HEK293 (cell line): Measurements from ENCODE around the gene NOS1AP.

Experiments
- CTCF ChIA-PET: fragments of 350-600 bp; formaldehyde crosslinking; extraction: SDS; loops from one replicate; lab custom pipeline; 2021; ENCODE audit warnings: antibody characterized with exemption; lab: Yijun Ruan, JAX
- POLR2A ChIA-PET: fragments of 300-600 bp; formaldehyde crosslinking; extraction: SDS; loops from one replicate; lab custom pipeline; 2020; ENCODE audit warnings: antibody characterized with exemption, inconsistent platforms; lab: Yijun Ruan, JAX
- H3K27ac ChIP-seq: fragments of 200-500 bp; sonication (Bioruptor generic); 2 replicates; pipeline ENCODE4 v1.5.1; 2014; ENCODE audit warnings: low read depth, low read length, control low read depth, inconsistent platforms; ENCODE audit errors: extremely low read depth
- H3K36me3 ChIP-seq, 2 experiments: fragments of 200-500 bp in 1 of 2; sonication (Bioruptor generic) in 1 of 2; 1 replicate in 1 of 2; 2 replicates in 1 of 2; pipeline ENCODE4 v1.5.1; 2014 to 2017; ENCODE audit warnings: inconsistent platforms in 2 of 2, low read length in 2 of 2; ENCODE audit not compliant: control insufficient read depth in 2 of 2, insufficient read depth in 1 of 2
- H3K4me1 ChIP-seq: fragments of 200-500 bp; sonication (Bioruptor generic); 2 replicates; pipeline ENCODE4 v1.5.1; 2014; ENCODE audit warnings: mild to moderate bottlenecking, low read length, inconsistent platforms; ENCODE audit not compliant: control insufficient read depth, insufficient read depth
- H3K4me3 ChIP-seq: 2 replicates; pipeline ENCODE4 v1.5.1; 2011; ENCODE audit warnings: low read depth, mild to moderate bottlenecking, control low read depth, low read length, moderate library complexity
- H3K9me3 ChIP-seq: fragments of 200-500 bp; sonication (Bioruptor generic); 2 replicates; pipeline ENCODE4 v1.5.1; 2014; ENCODE audit warnings: low read depth, low read length, inconsistent platforms; ENCODE audit not compliant: control insufficient read depth, insufficient read depth
- EGR2 ChIP-seq: fragments of 450-650 bp; formaldehyde crosslinking; IDR thresholded peaks from 2 replicates; pipeline ENCODE4 v1.5.1; 2016; ENCODE audit warnings: low read depth, missing biosample characterization, missing genetic modification characterization
- KLF16 ChIP-seq: fragments of 450-650 bp; formaldehyde crosslinking; IDR thresholded peaks from 2 replicates; pipeline ENCODE4 v1.5.1; 2017; ENCODE audit warnings: missing biosample characterization, missing genetic modification characterization
- PRDM1 ChIP-seq: fragments of 450-650 bp; formaldehyde crosslinking; IDR thresholded peaks from 2 replicates; pipeline ENCODE4; 2016; ENCODE audit warnings: missing biosample characterization, missing genetic modification characterization
- REPIN1 ChIP-seq: fragments of 450-650 bp; formaldehyde crosslinking; IDR thresholded peaks from 2 replicates; pipeline ENCODE4 v1.5.1; 2017; ENCODE audit warnings: missing biosample characterization, missing genetic modification characterization, low read depth
- SCRT2 ChIP-seq: fragments of 450-650 bp; formaldehyde crosslinking; IDR thresholded peaks from 2 replicates; pipeline ENCODE4 v1.5.1; 2016; ENCODE audit warnings: missing biosample characterization, missing genetic modification characterization
- ZBTB21 ChIP-seq: fragments of 450-650 bp; formaldehyde crosslinking; IDR thresholded peaks from 2 replicates; pipeline ENCODE4 v1.5.1; 2017; ENCODE audit warnings: missing biosample characterization, missing genetic modification characterization
- ZNF341 ChIP-seq: fragments of 450-650 bp; formaldehyde crosslinking; IDR thresholded peaks from 2 replicates; pipeline ENCODE4; 2016; ENCODE audit warnings: low read depth, missing biosample characterization, missing genetic modification characterization
- ZNF366 ChIP-seq: fragments of 450-650 bp; formaldehyde crosslinking; conservative IDR thresholded peaks from 2 replicates; pipeline ENCODE4 v1.5.1; 2016; ENCODE audit warnings: missing biosample characterization, missing genetic modification characterization
- ZNF501 ChIP-seq: fragments of 450-650 bp; formaldehyde crosslinking; IDR thresholded peaks from 2 replicates; pipeline ENCODE4 v1.5.1; 2016; ENCODE audit warnings: missing biosample characterization, missing genetic modification characterization
- ZNF530 ChIP-seq: fragments of 450-650 bp; formaldehyde crosslinking; IDR thresholded peaks from 2 replicates; pipeline ENCODE4 v1.5.1; 2016; ENCODE audit warnings: low read depth, missing biosample characterization, missing genetic modification characterization
- ZNF549 ChIP-seq: fragments of 450-650 bp; IDR thresholded peaks from 2 replicates; pipeline ENCODE4 v1.5.1; 2018; ENCODE audit warnings: missing biosample characterization, missing genetic modification characterization, mild to moderate bottlenecking, inconsistent platforms, moderate library complexity
- ZNF560 ChIP-seq: fragments of 450-650 bp; formaldehyde crosslinking; IDR thresholded peaks from 2 replicates; pipeline ENCODE4 v1.5.1; 2017; ENCODE audit warnings: missing biosample characterization, missing genetic modification characterization, borderline replicate concordance
- ZNF677 ChIP-seq: fragments of 450-650 bp; IDR thresholded peaks from 2 replicates; pipeline ENCODE4 v1.5.0; 2018; ENCODE audit warnings: missing biosample characterization, mild to moderate bottlenecking, missing genetic modification characterization, moderate library complexity
- ZSCAN16 ChIP-seq: fragments of 450-650 bp; formaldehyde crosslinking; IDR thresholded peaks from 2 replicates; pipeline ENCODE4 v1.5.1; 2016; ENCODE audit warnings: missing biosample characterization, missing genetic modification characterization
- TF ChIP-seq, protein P1 (sequence below): fragments of 450-650 bp; formaldehyde crosslinking; IDR thresholded peaks from 2 replicates; pipeline ENCODE4 v1.5.1; 2016; ENCODE audit warnings: missing biosample characterization, missing genetic modification characterization
- TF ChIP-seq, protein P2 (sequence below): fragments of 450-650 bp; formaldehyde crosslinking; IDR thresholded peaks from 2 replicates; pipeline ENCODE4 v1.5.1; 2016; ENCODE audit warnings: missing biosample characterization, missing genetic modification characterization, low read depth

The NOS1AP gene

DNA sequence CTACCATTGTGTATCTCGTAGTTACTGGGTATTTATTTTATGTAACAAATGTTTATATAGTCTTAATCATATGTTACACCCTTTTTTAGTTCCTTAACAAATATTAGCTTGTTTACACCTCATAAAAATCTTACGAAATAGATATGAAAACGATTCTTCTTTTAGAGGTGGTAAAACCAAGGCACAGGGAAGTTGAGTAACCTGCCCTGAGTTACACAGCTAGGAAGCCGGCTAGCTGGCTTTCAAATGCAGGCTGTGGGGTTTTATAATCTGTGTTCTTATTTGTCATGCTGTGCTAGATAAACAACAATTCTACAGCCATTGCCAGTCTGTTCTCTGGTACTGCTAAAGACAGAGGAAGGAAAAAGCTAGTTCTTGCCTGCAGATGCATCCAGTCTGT is 109.6 kb downstream of the NOS1AP start (continued):
- TF ChIP-seq, protein P1, sequence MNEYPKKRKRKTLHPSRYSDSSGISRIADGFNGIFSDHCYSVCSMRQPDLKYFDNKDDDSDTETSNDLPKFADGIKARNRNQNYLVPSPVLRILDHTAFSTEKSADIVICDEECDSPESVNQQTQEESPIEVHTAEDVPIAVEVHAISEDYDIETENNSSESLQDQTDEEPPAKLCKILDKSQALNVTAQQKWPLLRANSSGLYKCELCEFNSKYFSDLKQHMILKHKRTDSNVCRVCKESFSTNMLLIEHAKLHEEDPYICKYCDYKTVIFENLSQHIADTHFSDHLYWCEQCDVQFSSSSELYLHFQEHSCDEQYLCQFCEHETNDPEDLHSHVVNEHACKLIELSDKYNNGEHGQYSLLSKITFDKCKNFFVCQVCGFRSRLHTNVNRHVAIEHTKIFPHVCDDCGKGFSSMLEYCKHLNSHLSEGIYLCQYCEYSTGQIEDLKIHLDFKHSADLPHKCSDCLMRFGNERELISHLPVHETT (tag by site-specific recombination) = no peak
- TF ChIP-seq ZNF501 (tag by site-specific recombination) = no peak

DNA sequence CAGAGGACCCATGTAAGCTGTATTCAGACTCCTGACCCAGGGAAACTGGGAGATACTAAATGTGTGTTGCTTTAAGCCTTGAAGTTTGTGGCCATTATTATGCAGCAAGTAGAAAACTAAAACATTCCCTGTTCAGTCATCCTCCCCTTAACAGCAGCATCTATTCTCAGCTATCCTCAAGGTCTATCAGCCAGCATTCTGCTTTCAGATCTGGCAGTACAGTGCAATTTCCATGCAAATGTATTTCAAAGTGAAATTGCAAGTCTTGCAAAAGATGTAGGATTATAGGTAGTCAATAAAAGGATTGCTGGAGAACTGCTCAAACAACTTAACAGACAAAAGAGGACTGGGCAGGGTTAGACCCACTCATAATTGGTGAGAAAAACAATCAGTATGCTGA is 111.3 kb downstream of the NOS1AP start:
- ChIA-PET POLR2A (no interaction called here), CTCF (interaction anchor here (0.5 kb wide), 2 partner anchors 170 to 669 kb away, joined by 3 read pairs; no protein-coding TSS in a partner anchor)
- H3K4me1 ChIP-seq = peaks cover 9% of the 10 kb centered on the region; the same call in 1 of the 2 replicates
- no peaks in the 10 kb centered on the region for H3K9me3 ChIP-seq
- H3K27ac ChIP-seq = no peak overlapping the region
- TF ChIP-seq, protein P2, sequence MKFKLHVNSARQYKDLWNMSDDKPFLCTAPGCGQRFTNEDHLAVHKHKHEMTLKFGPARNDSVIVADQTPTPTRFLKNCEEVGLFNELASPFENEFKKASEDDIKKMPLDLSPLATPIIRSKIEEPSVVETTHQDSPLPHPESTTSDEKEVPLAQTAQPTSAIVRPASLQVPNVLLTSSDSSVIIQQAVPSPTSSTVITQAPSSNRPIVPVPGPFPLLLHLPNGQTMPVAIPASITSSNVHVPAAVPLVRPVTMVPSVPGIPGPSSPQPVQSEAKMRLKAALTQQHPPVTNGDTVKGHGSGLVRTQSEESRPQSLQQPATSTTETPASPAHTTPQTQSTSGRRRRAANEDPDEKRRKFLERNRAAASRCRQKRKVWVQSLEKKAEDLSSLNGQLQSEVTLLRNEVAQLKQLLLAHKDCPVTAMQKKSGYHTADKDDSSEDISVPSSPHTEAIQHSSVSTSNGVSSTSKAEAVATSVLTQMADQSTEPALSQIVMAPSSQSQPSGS = no peak
- TF ChIP-seq PRDM1 (tag by site-specific recombination) = no peak
- no peak for TF ChIP-seq ZBTB21
- no peak for TF ChIP-seq ZNF560 (tag by site-specific recombination)
- no peak for TF ChIP-seq REPIN1 (tag by site-specific recombination)
- no peak for TF ChIP-seq ZNF549 (tag by site-specific recombination)
- no peaks in the 10 kb centered on the region for H3K36me3 ChIP-seq
- no peak overlapping the region for H3K4me3 ChIP-seq

DNA sequence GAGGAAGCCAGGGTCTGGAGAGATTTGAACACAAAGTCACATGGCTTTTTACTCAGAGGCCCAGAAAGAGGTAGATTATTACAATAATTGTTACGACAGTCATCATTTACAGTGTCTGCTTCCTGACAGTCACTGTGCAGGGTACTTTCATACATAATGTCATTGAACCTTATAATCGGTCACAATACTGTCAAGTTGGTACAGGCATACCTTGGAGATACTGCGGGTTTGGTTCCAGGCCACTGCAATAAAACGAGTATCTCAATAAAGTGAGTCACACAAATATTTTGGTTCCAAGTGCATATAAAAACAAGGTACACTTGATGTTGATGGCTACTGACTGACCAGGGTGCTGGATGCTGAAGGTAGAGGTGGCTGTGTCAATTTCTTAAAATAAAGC is 112.6 kb downstream of the NOS1AP start:
- CTCF ChIA-PET = no interaction called here
- H3K36me3 ChIP-seq = no peaks in the 10 kb centered on the region
- H3K4me3 ChIP-seq = no peak overlapping the region
- no peak overlapping the region for H3K27ac ChIP-seq
- TF ChIP-seq KLF16 (tag by site-specific recombination) = no peak
- TF ChIP-seq SCRT2 (tag by site-specific recombination) = no peak
- TF ChIP-seq ZNF366 (tag by site-specific recombination) = no peak
- TF ChIP-seq ZSCAN16 (tag by site-specific recombination) = no peak
- TF ChIP-seq ZNF530 (tag by site-specific recombination) = no peak
- TF ChIP-seq EGR2 (tag by site-specific recombination) = no peak
- TF ChIP-seq, all 188 proteins: peak for 0
- Histone ChIP-seq H3K4me1 (peaks cover 6% of the 10 kb centered on the region; the same call in 1 of the 2 replicates), H3K9me3 (no peaks in the 10 kb centered on the region)
- POLR2A ChIA-PET = no interaction called here

DNA sequence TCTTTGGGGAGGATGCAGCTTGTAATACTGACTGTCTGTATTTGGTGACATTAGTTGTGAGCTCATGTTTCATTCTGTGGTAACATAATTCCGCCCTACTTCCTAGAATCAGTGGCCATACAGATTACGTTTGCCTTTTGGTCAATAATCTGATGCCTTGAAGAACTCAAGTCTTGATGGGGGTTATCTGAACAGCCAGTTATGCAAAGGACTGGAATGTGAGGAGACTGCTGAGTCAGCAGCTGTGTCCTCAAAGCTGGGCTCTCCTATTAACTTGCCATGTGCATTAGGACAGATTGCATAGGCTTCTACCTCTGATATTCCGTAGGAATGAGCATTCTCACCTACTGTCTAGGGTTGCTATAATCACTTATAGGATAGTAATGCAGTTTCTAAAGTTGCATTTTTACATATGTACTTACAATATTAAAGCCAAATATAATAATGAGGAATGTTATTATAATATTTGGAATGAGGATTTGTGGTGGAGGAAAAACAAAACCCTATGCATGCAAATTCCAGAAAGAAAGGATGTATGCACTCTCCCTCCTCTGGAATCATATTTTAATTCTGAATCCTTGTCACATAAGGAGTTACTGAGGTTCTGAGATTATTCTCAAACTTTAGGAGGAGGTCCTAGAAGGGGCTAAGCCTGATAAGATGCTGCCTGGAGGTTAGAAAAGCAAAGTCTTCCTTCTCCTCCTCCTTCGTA is 116.0 kb downstream of the NOS1AP start:
- TF ChIP-seq ZNF677 (tag by site-specific recombination) (no peak), ZNF341 (peak; percentile 33; the same call in 1 of the 2 replicates)
- H3K36me3 ChIP-seq = no peaks in the 10 kb centered on the region
- H3K9me3 ChIP-seq = no peaks in the 10 kb centered on the region
- POLR2A ChIA-PET = no interaction called here
- no peak overlapping the region for H3K27ac ChIP-seq
- CTCF ChIA-PET = interaction anchor here (0.6 kb wide), 1 partner anchor 13 kb away, joined by 3 read pairs; no protein-coding TSS in a partner anchor
- H3K4me1 ChIP-seq = peaks cover 6% of the 10 kb centered on the region; the same call in 1 of the 2 replicates
- H3K4me3 ChIP-seq = no peak overlapping the region
